SU-DHL-6 (cell line): Measurements from ENCODE around the gene C9orf43.
"Not testable (repeated sequence)": the region's sequence is repeated elsewhere in the genome, so short reads cannot be mapped to it uniquely, and the experiment has no call there.

Experiments
- H2AFZ ChIP-seq: fragments of 200-600 bp; sonication (generic); 2 replicates; pipeline ENCODE4 v1.6.1; 2014; ENCODE audit warnings: low read depth, mild to moderate bottlenecking, moderate library complexity, mixed read lengths, antibody characterized with exemption, low read length; ENCODE audit not compliant: severe bottlenecking
- H3F3A ChIP-seq: fragments of 200-600 bp; shearing (Covaris generic); 2 replicates; pipeline ENCODE4 v1.6.0; 2016; ENCODE audit warnings: antibody characterized with exemption, mild to moderate bottlenecking; ENCODE audit not compliant: insufficient read depth
- H3K27ac ChIP-seq: fragments of 200-600 bp; sonication (generic); 2 replicates; pipeline ENCODE4 v1.5.1; 2016; ENCODE audit warnings: low read depth, mild to moderate bottlenecking, low read length, moderate library complexity, mixed read lengths
- H3K27me3 ChIP-seq: fragments of 200-600 bp; sonication (generic), shearing (Covaris generic); 2 replicates; pipeline ENCODE4 v1.6.0; 2014; ENCODE audit warnings: mild to moderate bottlenecking, low read length
- H3K36me3 ChIP-seq: fragments of 200-600 bp; sonication (generic); 2 replicates; pipeline ENCODE4 v1.6.1; 2014; ENCODE audit warnings: mild to moderate bottlenecking, low read length, mixed read lengths
- H3K4me2 ChIP-seq: fragments of 300-600, 200-600 bp; shearing (Covaris generic), sonication (generic); 2 replicates; pipeline ENCODE4 v1.6.0; 2014; ENCODE audit warnings: low read length, low read depth, mild to moderate bottlenecking; ENCODE audit not compliant: poor library complexity, severe bottlenecking
- H3K4me3 ChIP-seq: fragments of 200-600 bp; sonication (generic); 2 replicates; pipeline ENCODE4 v1.5.1; 2014; ENCODE audit warnings: antibody characterized with exemption, low read length, mild to moderate bottlenecking, mixed read lengths; ENCODE audit not compliant: insufficient read depth, poor library complexity, severe bottlenecking
- H3K79me2 ChIP-seq: fragments of 200-600 bp; sonication (generic); 2 replicates; pipeline ENCODE4 v1.6.1; 2014; ENCODE audit warnings: mild to moderate bottlenecking, low read length, moderate library complexity; ENCODE audit not compliant: insufficient read depth
- H3K9ac ChIP-seq: fragments of 200-600 bp; sonication (generic); 2 replicates; pipeline ENCODE4 v1.7.0; 2014; ENCODE audit warnings: mild to moderate bottlenecking, low read length
- H3K9me2 ChIP-seq: fragments of 200-600 bp; sonication (generic); replicated peaks from 2 replicates; pipeline ENCODE4 v1.6.1; 2014; ENCODE audit warnings: low read length; ENCODE audit not compliant: insufficient read depth
- H3K9me3 ChIP-seq: fragments of 200-600 bp; sonication (generic); 2 replicates; pipeline ENCODE4 v1.6.1; 2014; ENCODE audit warnings: low read length, mixed read lengths; ENCODE audit not compliant: insufficient read depth
- H4K20me1 ChIP-seq: fragments of 200-600 bp; sonication (generic); 2 replicates; pipeline ENCODE4 v1.6.1; 2014; ENCODE audit warnings: low read depth, mild to moderate bottlenecking, antibody characterized with exemption, low read length, moderate library complexity, mixed read lengths
- CTCF ChIP-seq: fragments of 200-600 bp; sonication (generic); IDR thresholded peaks from one replicate; pipeline ENCODE4 v1.5.1; 2017; ENCODE audit warnings: antibody characterized with exemption, mild to moderate bottlenecking, low read length, moderate library complexity; ENCODE audit not compliant: insufficient read depth, poor library complexity, severe bottlenecking
- EZH2phosphoT487 ChIP-seq: fragments of 200-600 bp; sonication (generic), shearing (Covaris generic); conservative IDR thresholded peaks from 2 replicates; pipeline ENCODE4 v1.6.1; 2018; ENCODE audit warnings: mild to moderate bottlenecking, antibody characterized with exemption, low read length, moderate library complexity, mixed read lengths

Gene C9orf43

DNA sequence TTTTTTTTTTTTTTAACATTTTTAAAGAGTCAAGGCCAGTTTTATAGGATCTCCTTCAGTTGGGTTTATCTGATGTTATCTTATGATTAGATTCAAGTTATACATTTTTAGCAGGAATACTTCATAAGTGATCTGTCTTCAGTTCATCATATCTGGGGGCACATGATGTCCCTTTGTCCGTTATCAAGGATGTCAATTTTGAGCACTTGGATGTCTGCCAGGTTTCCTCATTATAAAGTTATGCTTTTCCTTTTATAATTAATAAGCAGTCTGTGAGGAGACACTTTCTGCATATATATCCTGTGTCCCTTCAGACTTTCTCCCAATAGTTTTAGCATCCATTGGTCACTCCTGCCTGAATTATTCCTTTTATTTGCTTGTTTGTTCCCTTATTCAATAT lies 45.6 kb upstream of the C9orf43 start:
- Histone ChIP-seq H3K9ac (no peak overlapping the region), H3K79me2 (no peaks in the 10 kb centered on the region), H3K36me3 (no peaks in the 10 kb centered on the region), H4K20me1 (no peaks in the 10 kb centered on the region), H3F3A (no peaks in the 10 kb centered on the region), H3K27me3 (no peaks in the 10 kb centered on the region), H3K9me3 (no peaks in the 10 kb centered on the region), H3K9me2 (no peaks in the 10 kb centered on the region), H3K4me2 (no peak overlapping the region), H3K27ac (no peak overlapping the region), H2AFZ (no peak overlapping the region), H3K4me3 (no peak overlapping the region)
- TF ChIP-seq EZH2phosphoT487 = no peak
- TF ChIP-seq CTCF = no peak

DNA sequence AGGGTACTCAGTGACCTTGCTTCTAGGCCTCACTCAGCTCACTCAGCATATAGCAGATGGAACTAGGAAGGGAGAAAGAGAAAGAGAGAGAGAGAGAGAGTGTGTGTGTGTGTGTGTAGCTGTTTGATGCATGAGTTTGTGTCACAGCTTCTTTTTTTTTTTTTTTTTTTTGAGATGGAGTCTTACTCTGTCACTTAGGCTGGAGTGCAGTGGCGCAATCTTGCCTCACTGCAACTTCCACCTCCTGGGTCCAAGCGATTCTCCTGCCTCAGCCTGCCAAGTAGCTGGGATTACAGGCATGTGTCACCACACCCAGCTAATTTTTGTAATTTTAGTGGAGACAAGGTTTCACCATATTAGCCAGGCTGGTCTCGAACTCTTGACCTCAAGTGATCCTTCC lies 44.9 kb upstream of the C9orf43 start:
- H3K9ac ChIP-seq, H3K36me3 ChIP-seq, H3K9me3 ChIP-seq, H4K20me1 ChIP-seq, H3K27me3 ChIP-seq, H3K79me2 ChIP-seq, H3K9me2 ChIP-seq, H3F3A ChIP-seq, H3K27ac ChIP-seq, H3K4me3 ChIP-seq, H3K4me2 ChIP-seq, H2AFZ ChIP-seq: not testable (repeated sequence)

DNA sequence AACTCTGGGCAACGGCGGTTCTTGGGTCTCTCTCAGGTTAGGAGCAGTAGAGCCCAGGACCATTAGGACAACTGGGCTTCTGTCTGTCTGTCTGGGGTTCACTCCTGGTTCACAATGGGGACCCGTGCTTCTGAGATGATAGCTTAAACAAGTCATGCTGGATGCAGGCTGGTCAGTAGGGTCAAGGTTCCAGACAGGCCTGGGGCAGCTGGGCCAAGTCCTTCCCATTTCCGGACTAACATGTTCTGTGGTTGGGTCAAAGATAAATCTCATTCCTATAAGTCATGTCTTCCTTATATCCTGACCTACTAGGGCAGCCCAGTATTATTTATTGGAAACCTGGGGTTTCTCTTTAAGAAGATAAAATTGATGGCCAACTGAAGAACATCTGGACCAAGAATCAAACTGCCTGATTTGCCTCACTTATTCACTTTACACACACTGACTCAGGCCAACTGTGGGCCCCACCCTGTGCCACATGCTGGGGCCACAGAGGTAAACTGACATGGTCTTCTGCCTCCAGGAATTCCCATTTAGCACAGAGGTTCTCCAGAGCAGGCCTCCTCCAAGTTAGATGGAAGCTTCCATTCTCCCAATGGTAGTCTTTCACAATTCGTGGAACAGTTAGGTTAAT lies 42.1 kb upstream of the C9orf43 start:
- Histone ChIP-seq H3K4me2 (no peak overlapping the region), H3K27ac (no peak overlapping the region), H3K36me3 (no peaks in the 10 kb centered on the region), H3F3A (no peaks in the 10 kb centered on the region), H4K20me1 (no peaks in the 10 kb centered on the region), H3K4me3 (no peak overlapping the region), H3K9ac (no peak overlapping the region), H3K79me2 (no peaks in the 10 kb centered on the region), H3K27me3 (no peaks in the 10 kb centered on the region), H3K9me3 (no peaks in the 10 kb centered on the region), H3K9me2 (no peaks in the 10 kb centered on the region), H2AFZ (no peak overlapping the region)
- TF ChIP-seq CTCF = no peak

DNA sequence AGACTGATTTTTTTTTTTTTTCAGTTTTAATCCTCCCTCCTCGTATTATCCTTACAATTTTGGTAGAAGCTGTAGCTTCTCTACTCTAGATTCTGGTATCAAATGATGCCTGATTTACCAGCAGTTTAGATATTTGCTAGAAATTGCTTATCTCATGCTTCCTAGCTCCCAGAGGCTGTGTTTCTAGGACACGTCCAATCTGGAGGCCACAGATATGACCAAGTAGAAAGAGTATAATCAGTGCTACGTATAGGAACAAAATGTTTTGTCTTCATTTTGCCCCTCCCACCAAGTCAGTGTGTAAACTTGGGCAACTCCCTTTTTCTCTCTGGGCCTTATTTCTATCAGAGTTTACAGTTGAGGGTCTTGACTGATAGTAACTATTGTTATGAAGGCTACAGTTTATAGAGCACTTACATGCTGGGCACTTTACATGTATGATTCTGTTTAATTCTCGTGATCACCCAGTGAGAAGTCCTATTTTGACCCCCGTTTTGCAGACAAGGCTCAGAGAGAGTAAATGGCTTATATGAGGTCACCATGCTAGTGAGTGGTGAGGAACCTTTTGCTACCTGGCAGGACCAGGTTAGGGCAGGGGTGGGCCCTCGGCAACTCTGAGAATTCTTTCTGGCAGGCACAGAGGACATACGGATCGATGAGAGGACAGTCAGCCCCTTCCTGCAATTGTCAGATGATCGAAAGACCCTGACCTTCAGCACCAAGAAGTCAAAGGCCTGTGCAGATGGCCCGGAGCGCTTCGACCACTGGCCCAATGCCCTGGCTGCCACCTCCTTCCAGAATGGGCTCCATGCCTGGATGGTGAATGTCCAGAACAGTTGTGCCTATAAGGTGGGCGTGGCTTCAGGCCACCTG lies 41.3 kb upstream of the C9orf43 start:
- Histone ChIP-seq H3K27me3 (no peaks in the 10 kb centered on the region), H3K9ac (no peak overlapping the region), H4K20me1 (no peaks in the 10 kb centered on the region), H3F3A (no peaks in the 10 kb centered on the region), H3K4me2 (no peak overlapping the region), H3K4me3 (no peak overlapping the region), H3K79me2 (no peaks in the 10 kb centered on the region), H3K27ac (no peak overlapping the region), H3K36me3 (no peaks in the 10 kb centered on the region), H3K9me3 (no peaks in the 10 kb centered on the region), H3K9me2 (no peaks in the 10 kb centered on the region), H2AFZ (no peak overlapping the region)
- TF ChIP-seq CTCF = no peak
- no peak for TF ChIP-seq EZH2phosphoT487
